Measurements from ENCODE around the gene RUNDC3A. TPM values are rescaled to one million over a fixed set of nuclear protein-coding genes. Genes with fewer than 3 reads are reported as not detected.
A peak's percentile ranks its signal among the peaks of the same experiment; 100 is the strongest.
"Not testable (repeated sequence)": the region's sequence is repeated elsewhere in the genome, so short reads cannot be mapped to it uniquely, and the experiment has no call there.

Gene RUNDC3A
- total RNA-seq, 1 donor from 2014 or later: 0.45 TPM

DNA sequence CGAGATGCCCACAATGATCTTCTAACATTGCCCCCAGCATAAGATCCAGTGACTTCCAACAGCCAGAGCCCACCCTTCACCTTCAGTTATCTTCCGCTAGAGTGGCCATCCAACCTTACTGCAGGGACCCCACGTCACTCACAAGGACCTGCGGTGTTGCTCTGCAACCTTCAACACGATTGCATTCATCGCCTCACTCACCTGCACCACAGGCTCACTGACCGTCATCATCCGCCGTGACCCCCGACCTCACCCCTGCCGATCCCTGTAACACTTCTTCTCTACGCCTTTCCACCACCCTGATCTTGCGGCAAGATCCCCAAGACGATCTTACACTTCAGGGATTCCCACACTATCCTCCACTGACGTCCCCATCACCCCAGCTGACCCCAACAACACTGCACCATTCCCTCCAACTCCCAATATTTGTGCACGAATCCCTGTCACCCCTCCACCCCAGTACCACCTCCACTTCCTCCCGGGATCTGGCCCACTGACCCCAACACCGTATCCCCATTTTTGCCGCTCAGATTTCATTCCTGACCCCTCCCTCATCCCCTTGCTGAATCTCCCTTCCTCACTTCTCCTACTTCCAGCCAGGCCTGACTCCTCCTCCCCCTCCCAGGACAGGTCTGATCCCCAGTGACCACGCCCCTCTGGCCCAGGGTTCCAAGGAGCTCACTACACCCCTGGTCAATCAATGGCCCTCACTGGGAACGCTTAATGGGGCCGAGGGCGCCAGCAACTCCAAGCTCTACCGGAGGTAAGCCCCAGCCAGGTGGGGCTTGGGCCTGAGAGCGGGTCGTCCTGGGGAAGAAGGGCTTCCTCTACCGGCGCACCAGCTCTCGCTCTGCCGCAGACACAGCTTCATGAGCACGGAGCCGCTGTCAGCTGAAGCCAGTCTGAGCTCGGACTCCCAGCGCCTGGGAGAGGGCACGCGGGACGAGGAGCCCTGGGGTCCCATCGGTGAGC is 7.6 kb downstream of the RUNDC3A start:
- no peak for ATAC-seq
- intact Hi-C loops (cut with micrococcal nuclease): no loop called here
- no peak for DNase-seq

DNA sequence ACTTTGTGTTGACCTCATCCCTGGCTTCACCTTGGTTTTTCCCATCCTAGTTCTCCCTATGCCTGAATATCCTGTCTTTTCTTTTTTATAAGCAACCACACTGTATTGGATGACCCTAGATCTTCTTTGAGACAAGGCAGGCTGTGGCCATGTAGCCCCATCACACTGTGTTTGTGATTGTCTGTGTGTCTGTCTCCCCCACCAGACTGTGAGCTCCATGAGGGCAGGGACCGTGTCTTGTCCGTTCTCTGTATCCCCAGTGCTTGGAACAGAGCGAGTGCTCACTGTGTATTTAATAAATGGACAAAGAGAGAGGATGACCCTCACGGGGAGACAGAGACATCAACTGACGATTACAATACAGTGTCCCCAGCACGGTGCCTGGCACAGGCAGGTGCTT is 9.1 kb downstream of the RUNDC3A start:
- ATAC-seq: no peak
- intact Hi-C loops (cut with micrococcal nuclease): no loop called here
- DNase-seq: no peak

DNA sequence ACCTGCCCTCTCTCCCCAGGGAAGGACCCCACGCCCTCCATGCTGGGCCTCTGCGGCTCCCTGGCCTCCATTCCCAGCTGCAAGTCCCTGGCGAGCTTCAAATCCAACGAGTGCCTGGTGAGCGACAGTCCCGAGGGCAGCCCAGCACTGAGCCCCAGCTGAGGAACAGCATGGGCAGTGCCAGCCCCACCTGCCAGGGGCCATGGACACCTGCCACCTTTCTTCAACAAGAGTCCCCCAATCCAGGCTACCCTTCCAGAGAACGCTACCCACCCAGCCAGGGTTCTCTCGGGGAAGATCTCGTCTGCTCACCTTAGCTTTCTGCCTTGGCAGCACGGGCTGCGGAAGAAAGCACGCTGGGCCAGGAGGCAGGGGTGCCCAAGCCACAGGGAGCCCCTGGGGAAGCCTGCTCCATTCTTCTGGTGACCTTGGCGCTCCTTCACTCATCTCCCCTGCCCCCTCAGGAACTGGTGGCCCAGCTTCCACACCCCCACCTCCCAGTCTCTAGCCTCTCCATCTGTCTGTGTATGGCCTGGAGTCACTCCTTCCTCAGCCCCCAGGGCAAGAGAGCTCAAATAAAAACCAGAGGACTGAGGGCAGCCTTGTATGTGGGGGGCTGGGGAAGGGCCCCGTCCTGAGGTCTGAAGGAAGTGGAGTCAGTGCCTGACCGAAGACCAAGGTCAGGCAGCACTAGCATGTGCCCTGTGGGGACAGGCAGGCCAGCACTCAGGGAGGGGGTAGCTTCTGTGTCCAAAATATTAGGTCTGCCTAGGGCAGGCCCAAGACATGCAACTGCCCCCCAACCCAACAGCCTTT is 9.9 kb downstream of the RUNDC3A start:
- no peak for ATAC-seq
- intact Hi-C loops (cut with micrococcal nuclease): no loop called here
- no peak for DNase-seq

DNA sequence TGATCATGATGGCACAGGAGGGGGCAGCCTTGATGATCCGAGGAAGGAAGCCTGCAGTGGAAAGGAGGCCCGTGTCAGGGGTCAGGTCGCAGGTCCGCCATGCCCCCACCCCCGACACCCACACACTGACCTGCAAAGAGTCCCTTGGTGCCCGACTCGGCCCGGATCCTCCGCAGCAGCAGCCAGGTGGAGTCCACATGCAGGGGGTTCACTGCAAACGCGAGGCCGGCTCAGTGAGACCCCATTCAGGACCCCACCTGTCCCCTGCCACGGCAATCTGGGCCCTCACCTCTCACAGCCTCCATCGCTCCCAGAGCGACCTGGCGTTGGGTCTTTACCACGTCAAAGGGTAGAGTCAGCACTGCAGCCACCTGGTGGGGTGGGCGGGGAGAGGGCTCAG is 11.7 kb downstream of the RUNDC3A start:
- ATAC-seq (no peak), DNase-seq (no peak)
- intact Hi-C loops (cut with micrococcal nuclease): no loop called here

DNA sequence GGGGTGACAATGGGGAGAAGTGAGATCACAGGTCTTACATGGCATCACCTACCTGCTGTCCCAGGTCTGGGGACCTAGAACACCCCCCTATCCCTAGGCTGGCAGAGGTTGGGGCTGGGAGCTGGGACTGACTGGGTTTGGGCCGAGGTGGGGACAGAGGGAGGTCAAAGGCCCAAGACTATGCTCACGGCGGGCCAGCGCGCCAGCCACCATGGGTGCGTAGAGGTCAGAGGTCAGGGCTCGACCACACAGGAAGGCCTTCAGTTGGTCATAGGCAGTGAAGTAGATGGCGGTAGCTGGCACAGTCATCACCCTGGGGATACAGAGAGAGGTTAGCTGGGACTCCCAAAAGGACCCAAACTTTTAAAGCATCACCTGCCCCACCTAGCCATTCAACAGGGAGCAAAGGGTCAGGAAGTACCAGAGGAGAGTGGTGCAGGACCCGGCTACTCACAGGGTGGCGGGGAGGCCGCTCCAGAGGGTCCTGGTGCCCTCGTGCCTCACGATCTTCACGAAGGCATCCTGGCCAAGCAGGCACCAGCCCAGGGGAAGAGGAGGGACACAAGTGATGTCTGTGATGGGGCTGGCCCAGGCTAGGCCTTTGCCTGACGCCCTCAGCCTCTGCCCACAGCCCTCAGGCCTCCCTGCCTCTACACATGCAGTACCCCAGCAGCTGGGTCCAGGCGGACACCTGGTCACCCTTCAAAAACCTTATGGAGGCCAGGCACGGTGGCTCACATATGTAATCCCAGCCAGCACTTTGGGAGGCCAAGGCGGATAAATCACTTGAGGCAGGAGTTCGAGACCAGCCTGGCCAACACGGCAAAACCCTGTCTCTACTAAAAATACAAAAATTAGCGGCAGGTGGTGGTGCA is 13.1 kb downstream of the RUNDC3A start:
- ATAC-seq (no peak), DNase-seq (no peak)
- intact Hi-C loops (cut with micrococcal nuclease): no loop called here

DNA sequence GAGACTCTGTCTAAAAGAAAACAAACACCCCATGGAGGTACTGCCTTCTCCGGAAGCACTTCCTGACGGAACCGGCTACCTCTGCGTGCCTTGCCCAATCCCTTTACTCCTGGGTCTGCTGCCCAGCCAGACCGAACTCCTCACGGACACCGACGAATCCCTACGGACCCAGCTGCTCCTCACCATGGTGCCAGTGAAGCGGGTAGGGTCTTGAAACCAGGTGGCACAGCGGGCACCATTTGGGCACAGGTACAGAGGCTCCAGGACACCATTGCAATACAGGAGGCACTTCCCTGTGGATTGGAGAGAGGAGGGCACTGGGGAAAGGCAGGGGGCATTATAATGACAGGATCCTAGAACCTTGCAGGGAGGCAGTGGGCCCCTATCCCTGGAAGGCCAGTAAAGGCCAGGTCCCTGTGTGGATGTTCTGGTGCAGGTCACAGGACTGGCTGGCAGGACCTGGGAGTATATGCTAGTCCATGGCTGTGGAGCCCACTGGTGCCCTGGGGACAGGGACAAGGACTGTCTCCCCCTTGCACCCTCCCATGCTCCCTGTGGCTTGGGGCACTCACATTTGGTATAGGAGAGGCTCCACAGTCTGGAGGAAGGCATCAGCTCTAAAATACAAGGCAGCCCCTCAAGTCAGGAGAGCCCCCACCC is 14.0 kb downstream of the RUNDC3A start:
- ATAC-seq (no peak), DNase-seq (no peak)
- intact Hi-C loops (cut with micrococcal nuclease): no loop called here

DNA sequence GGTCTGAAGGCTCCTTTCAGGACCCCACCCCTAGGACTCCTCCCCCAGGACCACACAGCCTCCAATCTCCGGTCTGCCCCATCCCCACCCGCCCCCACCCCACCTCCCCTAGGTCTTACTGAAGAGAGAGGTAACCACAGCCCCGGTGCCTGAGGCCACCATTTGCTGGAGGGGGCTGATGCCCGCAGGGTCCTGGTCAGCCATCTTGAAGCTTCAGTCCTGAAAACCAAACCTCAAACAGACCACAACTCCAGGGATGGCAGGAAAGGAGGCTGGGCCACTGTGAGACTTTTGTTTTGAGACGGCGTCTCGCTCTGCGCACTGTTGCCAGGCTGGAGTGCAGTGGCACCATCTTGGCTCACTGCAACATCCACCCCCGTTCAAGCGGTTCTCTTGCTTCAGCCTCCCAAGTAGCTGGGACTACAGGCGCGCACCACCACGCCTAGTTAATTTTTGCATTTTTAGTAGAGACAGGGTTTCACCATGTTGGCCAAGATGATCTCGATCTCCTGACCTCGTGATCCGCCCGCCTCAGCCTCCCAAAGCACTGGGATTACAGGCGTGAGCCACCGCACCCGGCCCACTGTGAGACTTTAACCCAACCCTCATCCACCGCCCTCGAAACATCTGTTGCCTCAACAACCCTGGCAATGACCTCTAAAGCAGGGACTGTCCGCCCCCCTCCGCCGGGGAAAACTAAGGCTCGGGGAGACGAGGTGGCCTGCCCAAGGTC is 15.1 kb downstream of the RUNDC3A start:
- intact Hi-C loops (cut with micrococcal nuclease): no loop called here
- no peak for DNase-seq
- ATAC-seq: no peak

DNA sequence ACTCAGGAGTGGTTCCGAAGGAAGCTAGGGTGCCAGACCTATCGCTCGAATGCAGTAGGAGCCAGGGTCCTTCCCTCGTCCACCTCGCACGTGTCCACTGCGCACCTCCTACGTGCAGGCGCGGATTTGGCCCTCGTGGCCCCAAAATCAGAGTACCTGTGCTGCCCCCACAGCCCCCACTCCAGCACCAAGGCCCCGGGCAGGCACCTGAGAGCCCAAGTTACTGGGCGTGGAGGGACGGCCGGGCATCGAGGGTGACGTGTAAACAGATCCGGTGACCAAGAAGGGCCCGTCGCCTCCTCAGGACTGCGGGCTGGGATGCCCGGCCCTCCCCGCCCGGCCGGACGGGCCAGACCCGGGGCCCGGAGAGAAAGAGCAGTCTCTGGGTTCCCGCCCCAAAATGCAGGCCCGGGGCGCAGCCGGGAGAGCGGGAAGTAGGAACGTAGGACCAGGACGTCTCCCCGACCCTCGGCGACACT is 15.7 kb downstream of the RUNDC3A start:
- DNase-seq (peak; percentile 46), ATAC-seq (no peak)

DNA sequence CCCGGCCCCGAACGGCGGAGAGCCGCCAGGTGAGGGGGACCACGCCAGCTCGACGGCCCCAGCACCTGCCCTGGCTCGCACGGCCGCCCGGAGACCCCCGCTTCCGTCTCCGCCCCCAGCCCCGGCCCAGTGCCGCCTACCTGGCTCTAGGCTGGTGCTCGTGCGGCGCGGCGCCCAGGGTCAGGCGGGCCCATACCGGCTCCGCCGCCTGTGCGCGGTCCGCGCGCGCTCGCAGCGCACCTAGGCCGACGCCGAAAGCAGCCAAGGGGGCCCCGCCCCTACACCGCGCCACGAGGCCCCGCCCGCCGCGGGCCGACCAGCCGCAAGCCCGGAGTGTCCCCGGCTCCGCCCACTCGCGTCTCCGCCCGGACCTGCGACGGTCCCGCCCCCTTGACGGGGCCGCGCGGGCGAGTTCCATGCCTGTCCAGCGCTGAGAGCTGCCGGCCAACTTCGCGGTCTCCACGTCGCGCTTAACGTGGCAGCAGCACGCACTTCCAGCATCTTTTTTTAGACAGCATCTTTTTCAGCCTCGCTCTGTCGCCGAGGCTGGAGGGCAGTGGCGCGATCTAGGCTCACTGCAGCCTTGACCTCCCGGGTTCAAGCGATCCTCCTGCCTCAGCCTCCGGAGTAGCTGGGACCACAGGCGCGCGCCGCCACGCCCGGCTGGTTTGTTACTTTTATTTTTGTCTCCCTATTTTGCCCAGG is 16.3 kb downstream of the RUNDC3A start, which contains the start of gene SLC25A39:
SLC25A39 (minus strand) TSS at position 253 of the 705 bp plus-strand sequence. CDS start 1,261 bp downstream, outside the sequence.
- DNase-seq (peak; percentile 98), ATAC-seq (peak; percentile 91)
- intact Hi-C loops (cut with micrococcal nuclease): loop anchor here (5.0 kb wide), 1 partner anchor 107 kb away; the partner anchor contains the start of gene UBTF

More for the DNA sequence above, 15.7 kb downstream of the RUNDC3A start:
- intact Hi-C loops (cut with micrococcal nuclease): no loop called here

DNA sequence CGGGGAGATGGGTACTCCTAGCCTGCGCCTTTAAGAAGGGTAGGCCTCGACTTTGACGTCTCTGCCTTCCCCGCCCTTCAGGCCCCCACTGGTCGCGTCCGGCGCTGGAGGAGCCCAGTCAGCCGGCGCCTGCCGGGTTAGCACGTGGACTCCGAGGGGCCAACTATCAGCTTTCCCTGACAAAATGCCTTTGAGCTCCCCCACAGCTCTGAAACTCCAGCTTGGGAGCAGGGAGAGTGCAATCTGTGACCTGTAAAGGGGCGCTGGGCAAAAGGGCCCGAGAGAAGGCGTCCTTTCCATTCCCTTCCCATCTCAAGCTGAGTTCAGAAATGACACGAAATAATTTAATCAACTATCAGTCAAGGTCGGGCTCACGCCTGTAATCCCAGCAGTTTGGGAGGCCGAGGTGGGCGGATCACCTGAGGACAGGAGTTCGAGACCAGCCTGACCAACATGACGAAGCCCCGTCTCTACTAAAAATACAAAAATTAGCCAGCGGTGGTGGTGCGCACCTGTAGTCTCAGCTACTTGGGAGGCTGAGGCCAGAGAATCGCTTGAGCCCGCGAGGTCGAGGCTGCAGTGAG is 18.6 kb downstream of the RUNDC3A start:
- intact Hi-C loops (cut with micrococcal nuclease): loop anchor here (5.0 kb wide), 1 partner anchor 110 kb away; the partner anchor contains the start of gene UBTF
- peak; percentile 82 for ATAC-seq
- peak; percentile 97 for DNase-seq

DNA sequence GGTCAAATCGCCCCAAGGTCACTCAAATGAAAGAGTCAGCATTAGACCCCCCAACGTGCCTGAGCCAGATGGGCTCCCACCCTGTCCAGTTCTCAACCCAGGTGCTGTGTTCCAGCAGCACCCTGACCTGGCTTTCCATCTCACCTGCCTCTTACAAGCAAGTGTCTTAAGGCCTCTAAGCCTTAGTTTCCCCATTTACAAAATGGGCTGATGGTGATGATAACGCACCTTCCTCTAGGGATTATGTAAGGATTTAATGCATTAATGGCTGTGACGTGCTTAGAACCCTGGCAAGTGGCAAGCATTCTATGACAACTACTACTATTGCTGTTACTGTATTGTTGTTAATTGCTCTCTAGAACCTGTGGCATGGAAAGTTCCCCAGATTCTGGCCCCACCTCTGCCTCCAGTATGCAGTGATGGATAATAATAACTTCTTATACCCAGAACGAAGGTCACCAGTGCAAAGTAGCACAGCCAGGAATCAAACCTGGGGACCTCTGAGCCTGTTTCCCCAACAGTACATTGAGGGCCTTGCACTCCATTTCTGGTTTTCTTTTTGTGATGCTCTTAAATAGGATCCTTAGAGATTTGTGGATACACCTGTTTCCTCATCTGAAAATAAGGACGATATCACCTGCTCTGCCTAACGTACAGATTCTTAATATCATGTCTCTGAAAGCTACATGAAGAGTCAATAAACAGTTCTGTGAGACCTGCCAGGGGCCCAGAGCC is 19.5 kb downstream of the RUNDC3A start:
- no peak for DNase-seq
- intact Hi-C loops (cut with micrococcal nuclease): loop anchor here (5.0 kb wide), 1 partner anchor 111 kb away; the partner anchor contains the start of gene UBTF
- no peak for ATAC-seq

DNA sequence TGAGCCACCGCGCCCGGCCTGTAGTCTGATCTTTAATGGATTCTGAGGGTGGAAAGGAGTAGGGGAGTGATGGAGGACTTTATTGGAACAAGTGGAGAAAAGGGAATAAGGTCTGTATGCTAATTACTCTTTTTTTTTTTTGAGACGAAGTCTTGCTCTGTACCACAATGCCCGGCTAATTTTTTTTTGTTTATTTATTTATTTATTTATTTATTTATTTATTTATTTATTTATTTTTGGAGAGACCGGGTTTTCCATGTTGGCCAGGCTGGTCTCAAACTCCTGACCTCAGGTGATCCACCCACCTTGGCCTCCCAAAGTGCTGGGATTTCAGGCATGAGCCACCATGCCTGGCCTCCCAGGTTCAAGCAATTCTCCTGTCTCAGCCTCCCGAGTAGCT is 21.1 kb downstream of the RUNDC3A start:
- not testable (repeated sequence) for DNase-seq, ATAC-seq
- intact Hi-C loops (cut with micrococcal nuclease): loop anchor here (5.0 kb wide), 1 partner anchor 112 kb away; the partner anchor contains the start of gene UBTF

DNA sequence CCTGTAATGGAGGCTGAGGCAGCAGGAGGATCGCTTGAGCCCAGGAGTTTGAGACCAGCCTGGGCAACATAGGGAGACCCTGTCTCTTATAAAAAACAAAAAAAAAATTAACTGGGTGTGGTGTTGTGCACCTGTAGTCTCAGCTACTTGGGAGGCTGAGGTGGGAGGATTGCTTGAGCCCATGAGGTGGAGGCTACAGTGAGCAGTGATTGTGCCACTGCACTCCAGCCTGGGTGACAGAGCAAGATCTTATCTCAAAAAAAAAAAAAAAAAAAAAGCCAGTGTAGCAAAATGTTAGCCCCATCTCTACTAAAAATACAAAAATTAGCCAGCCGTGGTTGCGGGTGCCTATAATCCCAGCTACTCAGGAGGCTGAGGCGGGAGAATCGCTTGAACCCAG is 21.9 kb downstream of the RUNDC3A start:
- peak; percentile 1 for DNase-seq
- intact Hi-C loops (cut with micrococcal nuclease); ATAC-seq: not testable (repeated sequence)

DNA sequence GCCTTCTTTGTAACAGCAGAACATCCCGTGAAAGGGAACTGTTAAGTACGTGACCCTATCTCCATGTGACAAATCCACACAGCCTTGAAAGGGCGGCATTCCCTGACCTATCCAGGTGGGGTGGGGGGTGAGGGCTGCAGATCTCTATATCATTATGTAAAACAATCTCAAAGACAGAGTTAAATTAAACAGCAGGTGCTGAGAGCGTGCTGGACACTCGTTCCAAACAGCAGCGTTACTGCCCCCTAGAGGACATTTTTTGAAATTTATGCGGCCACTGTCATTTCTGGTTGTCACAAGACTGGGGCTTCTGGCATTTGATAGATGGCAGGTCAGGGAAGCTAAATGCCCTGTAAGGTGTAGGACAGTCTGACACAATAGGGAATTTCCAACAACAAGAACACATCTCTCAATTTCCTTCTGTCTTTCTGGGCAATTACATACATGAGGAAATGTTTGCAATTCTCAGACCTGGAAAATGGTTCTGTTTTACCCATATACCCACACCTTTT is 22.9 kb downstream of the RUNDC3A start:
- intact Hi-C loops (cut with micrococcal nuclease): no loop called here
- peak; percentile 37 for ATAC-seq

DNA sequence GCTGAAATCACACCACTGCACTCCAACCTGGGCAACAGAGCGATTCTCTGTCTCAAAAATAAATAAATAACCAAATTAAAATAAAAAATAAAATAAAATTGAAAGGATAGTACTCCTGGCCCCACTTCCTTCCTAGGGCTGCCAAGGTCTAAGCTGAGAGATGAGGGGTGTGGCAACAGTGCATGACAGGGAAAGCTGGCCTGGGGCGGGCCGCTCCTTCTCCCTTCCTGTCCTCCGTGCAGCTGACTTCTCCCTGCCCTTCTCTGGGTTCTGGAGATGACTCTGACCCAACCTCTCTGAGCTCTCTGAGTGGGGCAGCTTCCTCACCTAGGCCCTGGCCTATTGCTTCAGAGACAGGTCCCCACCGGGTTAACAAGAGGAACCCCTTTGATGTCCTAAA is 25.0 kb downstream of the RUNDC3A start:
- intact Hi-C loops (cut with micrococcal nuclease): no loop called here
- DNase-seq (no peak), ATAC-seq (peak; percentile 56)

More for the DNA sequence above, 22.9 kb downstream of the RUNDC3A start:
- DNase-seq: peak; percentile 52

All from left ventricle myocardium superior (tissue), 1 donor.